ENCODE results near the gene DTYMK. TPM values are rescaled to one million over a fixed set of nuclear protein-coding genes. Genes with fewer than 3 reads are reported as not detected.

Gene DTYMK
- total and polyA plus RNA-seq, 2 donors (not counting 1 experiment from before 2014, with no cell fraction given): 19.5 to 26.3 TPM

- Mint-ChIP-seq H3K4me1 (peaks cover 14% of the 10 kb centered on the region), H3K27ac (no peak overlapping the region), H3K27me3 (no peaks in the 10 kb centered on the region), H3K9me3 (ENCODE audit: insufficient read depth) (no peaks in the 10 kb centered on the region), H3K4me3 (no peak overlapping the region)
- H3K4me2 ChIP-seq (replicated peaks; ENCODE audit: low read depth, low read length, poor library complexity, severe bottlenecking): no peak overlapping the region
- peaks cover 8 to 14% of the 10 kb centered on the region in 2 donors for H3K4me1 ChIP-seq (ENCODE audit: control insufficient read depth in 2 of 2, insufficient read depth in 2 of 2, low read length in 2 of 2)
- peaks cover 7 to 31% of the 10 kb centered on the region in 2 experiments for H3K36me3 ChIP-seq (replicated peaks in 1 of 2; ENCODE audit: control extremely low read depth in 1 of 2, control insufficient read depth in 1 of 2, extremely low read depth in 1 of 2, insufficient read depth in 2 of 2, low read length in 1 of 2)
- H3K9me3 ChIP-seq (ENCODE audit: control extremely low read depth in 1 of 3, control insufficient read depth in 2 of 3, insufficient read depth in 1 of 3, low read length in 2 of 3): no peaks in the 10 kb centered on the region
- no peak overlapping the region for H3K27ac ChIP-seq (ENCODE audit: low read length in 2 of 2)
- intact Hi-C loops (cut with micrococcal nuclease): no loop called here
- no peak overlapping the region for H3K4me3 ChIP-seq (ENCODE audit: control extremely low read depth in 1 of 5, extremely low read depth in 1 of 5, insufficient read depth in 1 of 5, low read depth in 2 of 5, low read length in 4 of 5)
- TF ChIP-seq, protein P1, sequence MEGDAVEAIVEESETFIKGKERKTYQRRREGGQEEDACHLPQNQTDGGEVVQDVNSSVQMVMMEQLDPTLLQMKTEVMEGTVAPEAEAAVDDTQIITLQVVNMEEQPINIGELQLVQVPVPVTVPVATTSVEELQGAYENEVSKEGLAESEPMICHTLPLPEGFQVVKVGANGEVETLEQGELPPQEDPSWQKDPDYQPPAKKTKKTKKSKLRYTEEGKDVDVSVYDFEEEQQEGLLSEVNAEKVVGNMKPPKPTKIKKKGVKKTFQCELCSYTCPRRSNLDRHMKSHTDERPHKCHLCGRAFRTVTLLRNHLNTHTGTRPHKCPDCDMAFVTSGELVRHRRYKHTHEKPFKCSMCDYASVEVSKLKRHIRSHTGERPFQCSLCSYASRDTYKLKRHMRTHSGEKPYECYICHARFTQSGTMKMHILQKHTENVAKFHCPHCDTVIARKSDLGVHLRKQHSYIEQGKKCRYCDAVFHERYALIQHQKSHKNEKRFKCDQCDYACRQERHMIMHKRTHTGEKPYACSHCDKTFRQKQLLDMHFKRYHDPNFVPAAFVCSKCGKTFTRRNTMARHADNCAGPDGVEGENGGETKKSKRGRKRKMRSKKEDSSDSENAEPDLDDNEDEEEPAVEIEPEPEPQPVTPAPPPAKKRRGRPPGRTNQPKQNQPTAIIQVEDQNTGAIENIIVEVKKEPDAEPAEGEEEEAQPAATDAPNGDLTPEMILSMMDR (IDR thresholded peaks at IDR 0.05): no peak
- no peak for TF ChIP-seq EZH2 (IDR thresholded peaks at IDR 0.05; ENCODE audit: borderline replicate concordance, insufficient read depth, low read depth, low read length, poor library complexity, severe bottlenecking)
- no peak overlapping the region for H3K9ac ChIP-seq (ENCODE audit: low read length)
- ChIA-PET CTCF (interaction anchor here (0.9 kb wide), 1 partner anchor 11 kb away, joined by 3 read pairs; no protein-coding TSS in a partner anchor), POLR2A (no interaction called here)
- DNase-seq (no peak), ATAC-seq (ENCODE audit: low read depth) (no peak)
- H3K79me2 ChIP-seq (ENCODE audit: control insufficient read depth, insufficient read depth, low read length): peaks cover 22% of the 10 kb centered on the region
- H4K20me1 ChIP-seq (ENCODE audit: control insufficient read depth, insufficient read depth, low read length, poor library complexity, severe bottlenecking): no peaks in the 10 kb centered on the region
- WGBS (ENCODE audit: insufficient coverage): 96% methylated on average over 5 of the region's 6 CpGs
- H3K27me3 ChIP-seq (replicated peaks in 1 of 4; ENCODE audit: control extremely low read depth in 1 of 4, control insufficient read depth in 3 of 4, insufficient read depth in 4 of 4, low read length in 3 of 4): no peaks in the 10 kb centered on the region
- H2AFZ ChIP-seq (ENCODE audit: insufficient read depth, low read depth, low read length, poor library complexity, severe bottlenecking): no peak overlapping the region
Observed at GRCh38 chr2:241692448-241692847, 5.8 kb upstream of the DTYMK start.

DNA sequence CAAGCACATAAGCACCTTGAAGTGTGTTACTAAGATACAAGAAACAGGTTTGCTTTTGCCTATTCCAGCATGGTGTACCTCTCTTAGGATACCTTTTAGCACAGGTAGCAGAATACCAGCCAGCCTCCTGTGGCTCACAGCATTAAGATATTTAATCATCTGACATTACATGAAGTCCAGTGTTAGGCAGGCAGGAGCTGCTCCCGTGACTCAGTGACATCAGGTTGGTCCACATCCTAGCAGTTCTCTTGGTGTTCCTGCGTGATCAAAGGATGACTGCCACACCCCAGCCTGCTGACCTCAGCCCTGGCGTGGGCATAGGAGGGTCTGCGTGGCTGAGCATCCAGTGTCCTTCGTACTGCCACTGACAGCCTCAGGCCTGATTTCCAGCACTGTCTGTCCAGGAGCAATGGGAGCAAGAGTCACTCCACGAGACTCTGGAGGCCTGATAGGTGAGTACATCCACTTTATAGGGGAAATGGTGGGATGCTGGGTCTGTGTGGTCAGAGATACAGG, 3.6 kb upstream of the DTYMK start:
- no peak overlapping the region for H2AFZ ChIP-seq (ENCODE audit: insufficient read depth, low read depth, low read length, poor library complexity, severe bottlenecking)
- H3K27ac Mint-ChIP-seq: no peak overlapping the region
- H3K4me3 ChIP-seq (ENCODE audit: control extremely low read depth in 1 of 5, extremely low read depth in 1 of 5, insufficient read depth in 1 of 5, low read depth in 2 of 5, low read length in 4 of 5): no peak overlapping the region
- peaks cover 8 to 19% of the 10 kb centered on the region in 2 donors for H3K4me1 ChIP-seq (ENCODE audit: control insufficient read depth in 2 of 2, insufficient read depth in 2 of 2, low read length in 2 of 2)
- no peaks in the 10 kb centered on the region for H3K27me3 Mint-ChIP-seq
- no peak overlapping the region for H3K4me2 ChIP-seq (replicated peaks; ENCODE audit: low read depth, low read length, poor library complexity, severe bottlenecking)
- H3K9me3 ChIP-seq (ENCODE audit: control extremely low read depth in 1 of 3, control insufficient read depth in 2 of 3, insufficient read depth in 1 of 3, low read length in 2 of 3): no peaks in the 10 kb centered on the region
- H3K36me3 ChIP-seq (replicated peaks in 1 of 2; ENCODE audit: control extremely low read depth in 1 of 2, control insufficient read depth in 1 of 2, extremely low read depth in 1 of 2, insufficient read depth in 2 of 2, low read length in 1 of 2): peaks cover 7 to 30% of the 10 kb centered on the region in 2 experiments
- no peak overlapping the region for H3K27ac ChIP-seq (ENCODE audit: low read length in 2 of 2)
- ATAC-seq (ENCODE audit: low read depth) (no peak), DNase-seq (no peak)
- no peaks in the 10 kb centered on the region for H3K9me3 Mint-ChIP-seq (ENCODE audit: insufficient read depth)
- no peak overlapping the region for H3K4me3 Mint-ChIP-seq
- CTCF ChIA-PET: no interaction called here
- H4K20me1 ChIP-seq (ENCODE audit: control insufficient read depth, insufficient read depth, low read length, poor library complexity, severe bottlenecking): no peaks in the 10 kb centered on the region
- TF ChIP-seq EZH2 (IDR thresholded peaks at IDR 0.05; ENCODE audit: borderline replicate concordance, insufficient read depth, low read depth, low read length, poor library complexity, severe bottlenecking): no peak
- TF ChIP-seq, protein P1 (IDR thresholded peaks at IDR 0.05): no peak
- no peaks in the 10 kb centered on the region for H3K27me3 ChIP-seq (replicated peaks in 1 of 4; ENCODE audit: control extremely low read depth in 1 of 4, control insufficient read depth in 3 of 4, insufficient read depth in 4 of 4, low read length in 3 of 4)
- intact Hi-C loops (cut with micrococcal nuclease): no loop called here
- H3K79me2 ChIP-seq (ENCODE audit: control insufficient read depth, insufficient read depth, low read length): peaks cover 26% of the 10 kb centered on the region
- 91% methylated on average over 6 of the region's 6 CpGs for WGBS (ENCODE audit: insufficient coverage)
- POLR2A ChIA-PET: no interaction called here
- H3K4me1 Mint-ChIP-seq: peaks cover 23% of the 10 kb centered on the region
- H3K9ac ChIP-seq (ENCODE audit: low read length): no peak overlapping the region
